GM12874 (cell line): ENCODE measurements around the gene NEGR1.

Experiments used
- TF ChIP-seq, protein P1 (sequence below): IDR thresholded peaks from 2 replicates; pipeline ENCODE4 v1.5.1; 2011; ENCODE audit warnings: low read depth, mild to moderate bottlenecking, control low read depth, low read length, moderate library complexity; ENCODE audit not compliant: insufficient read depth

The NEGR1 gene

DNA sequence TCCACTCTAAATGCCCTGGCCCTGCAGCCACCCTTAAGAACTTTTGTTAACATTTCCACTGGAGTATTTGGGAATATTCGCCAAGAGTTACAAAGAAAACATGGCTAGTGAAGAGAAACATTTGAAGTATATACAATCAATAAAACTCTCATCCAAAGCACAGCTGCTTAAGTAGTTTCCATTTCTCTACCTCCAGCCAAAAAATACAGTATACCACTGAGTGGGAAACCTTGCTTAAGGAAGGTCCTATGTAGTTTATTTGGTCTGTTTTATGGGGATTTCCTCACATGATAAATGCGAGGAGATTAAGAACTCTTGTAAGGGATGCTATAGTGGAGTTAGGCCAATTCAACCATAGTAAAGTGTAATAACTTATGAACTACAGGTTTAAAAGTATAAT lies 382.5 kb downstream of the NEGR1 start:
- TF ChIP-seq, protein P1, sequence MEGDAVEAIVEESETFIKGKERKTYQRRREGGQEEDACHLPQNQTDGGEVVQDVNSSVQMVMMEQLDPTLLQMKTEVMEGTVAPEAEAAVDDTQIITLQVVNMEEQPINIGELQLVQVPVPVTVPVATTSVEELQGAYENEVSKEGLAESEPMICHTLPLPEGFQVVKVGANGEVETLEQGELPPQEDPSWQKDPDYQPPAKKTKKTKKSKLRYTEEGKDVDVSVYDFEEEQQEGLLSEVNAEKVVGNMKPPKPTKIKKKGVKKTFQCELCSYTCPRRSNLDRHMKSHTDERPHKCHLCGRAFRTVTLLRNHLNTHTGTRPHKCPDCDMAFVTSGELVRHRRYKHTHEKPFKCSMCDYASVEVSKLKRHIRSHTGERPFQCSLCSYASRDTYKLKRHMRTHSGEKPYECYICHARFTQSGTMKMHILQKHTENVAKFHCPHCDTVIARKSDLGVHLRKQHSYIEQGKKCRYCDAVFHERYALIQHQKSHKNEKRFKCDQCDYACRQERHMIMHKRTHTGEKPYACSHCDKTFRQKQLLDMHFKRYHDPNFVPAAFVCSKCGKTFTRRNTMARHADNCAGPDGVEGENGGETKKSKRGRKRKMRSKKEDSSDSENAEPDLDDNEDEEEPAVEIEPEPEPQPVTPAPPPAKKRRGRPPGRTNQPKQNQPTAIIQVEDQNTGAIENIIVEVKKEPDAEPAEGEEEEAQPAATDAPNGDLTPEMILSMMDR: no peak

DNA sequence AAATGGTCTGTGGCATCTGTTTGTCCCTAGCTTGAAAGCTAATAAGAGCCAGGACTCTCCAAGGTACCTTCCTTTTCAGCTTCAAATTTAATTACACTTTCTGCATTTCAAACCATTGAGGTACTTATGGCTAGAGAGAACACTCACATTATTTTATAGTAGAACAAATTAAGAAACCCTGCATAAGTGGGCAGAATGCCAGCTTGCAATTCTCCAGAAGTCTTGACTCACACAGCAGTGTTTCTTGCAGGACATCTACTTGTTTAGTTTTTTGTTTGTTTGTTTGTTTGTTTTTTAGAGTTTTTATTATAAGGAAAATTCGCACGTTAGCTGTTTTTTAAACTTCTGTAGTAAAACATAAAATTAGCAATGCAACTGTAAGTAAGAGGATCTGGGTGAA lies 397.2 kb downstream of the NEGR1 start:
- TF ChIP-seq, protein P1: no peak

DNA sequence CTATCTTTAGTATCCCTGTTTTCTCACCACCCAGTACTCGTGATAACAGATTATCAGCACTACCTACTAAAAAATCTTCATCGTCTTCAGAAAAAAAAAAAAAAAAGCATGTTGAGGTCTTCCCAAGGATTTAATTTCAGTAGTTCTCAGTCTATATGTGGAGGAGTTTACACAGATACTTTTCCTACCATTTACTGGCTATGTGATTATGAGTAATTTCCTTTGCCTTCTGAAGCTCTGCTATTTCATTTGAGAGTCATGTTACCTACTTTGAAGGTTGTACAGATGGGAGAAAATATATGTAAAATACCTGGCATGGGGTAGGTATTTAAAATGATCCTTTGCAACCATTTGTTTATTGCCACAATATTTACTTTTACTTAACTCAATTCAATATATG lies 399.7 kb downstream of the NEGR1 start:
- TF ChIP-seq, protein P1: no peak

DNA sequence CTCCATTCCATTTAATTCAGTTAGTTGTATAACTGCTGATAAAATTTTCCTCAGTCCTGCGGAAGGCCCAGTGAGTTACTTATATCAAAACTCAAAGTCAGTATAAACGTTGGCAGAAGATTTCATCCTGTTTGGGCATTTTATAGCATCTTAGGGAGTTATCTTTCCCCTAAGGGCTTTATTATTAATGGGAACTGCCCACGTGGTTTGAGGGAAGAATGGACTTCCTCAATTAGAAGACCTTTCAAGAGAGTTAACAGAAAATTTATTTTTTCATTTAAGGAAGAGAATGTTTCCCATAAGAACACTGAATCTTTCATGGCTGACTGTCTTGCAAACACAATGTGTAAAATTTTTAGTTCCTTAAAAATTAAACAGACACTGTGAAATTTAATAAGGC lies 400.1 kb downstream of the NEGR1 start:
- TF ChIP-seq, protein P1: no peak

DNA sequence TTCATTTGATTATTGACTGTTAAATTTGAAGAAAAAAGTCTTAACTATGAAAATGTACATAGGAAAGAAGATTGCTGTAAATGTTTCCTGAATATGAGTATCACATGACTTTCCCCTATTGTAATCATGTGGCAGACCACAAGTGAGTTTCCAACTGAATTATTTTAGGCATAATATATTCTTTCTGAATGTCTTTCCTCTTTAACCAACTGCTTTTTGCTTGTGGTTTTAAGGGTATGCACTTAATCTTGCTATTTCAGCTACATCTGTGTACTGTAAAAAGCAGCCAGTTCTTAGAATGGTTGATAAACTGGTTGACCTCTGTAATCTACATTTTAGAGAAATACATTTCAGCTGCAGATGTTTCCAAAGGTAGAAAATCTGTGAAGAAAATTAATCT lies 400.7 kb downstream of the NEGR1 start:
- TF ChIP-seq, protein P1: no peak

DNA sequence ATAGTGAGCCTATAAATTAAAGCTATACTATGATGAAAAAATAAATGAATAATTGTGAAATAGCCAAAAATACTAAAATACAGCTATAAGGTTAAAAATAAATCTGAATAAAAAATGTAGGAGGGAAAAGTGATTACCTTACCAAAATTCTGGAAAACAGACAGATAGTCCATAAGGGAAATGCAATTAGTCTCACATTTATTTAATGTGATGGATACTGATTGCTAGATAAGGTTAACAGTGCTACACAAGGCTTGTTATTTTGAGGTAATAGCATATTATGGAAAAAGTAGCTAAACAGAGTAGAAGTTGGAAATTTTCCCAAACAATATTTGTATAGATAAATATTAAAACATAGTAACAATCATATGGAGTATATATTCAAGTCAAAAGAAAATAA lies 413.0 kb downstream of the NEGR1 start:
- TF ChIP-seq, protein P1: no peak

DNA sequence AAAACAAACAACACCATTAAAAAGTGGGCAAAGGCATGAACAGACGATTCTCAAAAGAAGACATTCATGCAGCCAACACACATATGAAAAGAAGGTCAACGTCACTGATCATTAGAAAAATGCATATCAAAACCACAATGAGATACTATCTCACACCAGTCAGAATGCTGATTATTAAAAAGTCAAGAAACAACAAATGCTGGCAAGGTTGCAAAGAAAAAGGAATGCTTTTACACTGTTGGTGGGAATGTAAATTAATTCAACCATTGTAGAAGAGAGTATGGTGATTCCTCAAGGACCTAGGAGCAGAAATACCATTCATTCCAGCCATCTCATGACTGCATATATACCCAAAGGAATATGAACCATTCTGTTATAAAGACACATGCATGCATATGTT lies 419.6 kb downstream of the NEGR1 start:
- TF ChIP-seq, protein P1: no peak

DNA sequence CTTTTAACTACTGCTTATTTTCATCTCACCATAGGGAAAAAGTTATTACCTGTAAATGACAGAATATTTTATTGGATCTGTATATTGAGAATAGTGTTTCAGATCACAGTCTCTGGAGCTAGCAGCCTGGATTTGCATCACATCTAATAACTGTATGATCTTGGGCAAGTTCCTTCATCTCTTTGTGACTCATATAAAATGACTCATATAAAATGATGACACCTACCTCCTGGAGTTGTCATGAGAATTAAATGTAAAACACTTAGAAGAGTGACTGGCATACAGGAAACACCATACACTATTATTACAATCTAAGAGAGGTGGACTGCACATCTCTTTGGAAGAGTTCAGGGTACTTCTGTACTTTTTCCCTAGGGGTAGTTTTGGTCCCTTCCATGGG lies 421.3 kb downstream of the NEGR1 start:
- TF ChIP-seq, protein P1: no peak
